ENCODE results near the gene ZC3H18. TPM values are rescaled to one million over a fixed set of nuclear protein-coding genes. Genes with fewer than 3 reads are reported as not detected.

ZC3H18 gene
- total RNA-seq, 1 donor from 2014 or later: 23.9 TPM

DNA sequence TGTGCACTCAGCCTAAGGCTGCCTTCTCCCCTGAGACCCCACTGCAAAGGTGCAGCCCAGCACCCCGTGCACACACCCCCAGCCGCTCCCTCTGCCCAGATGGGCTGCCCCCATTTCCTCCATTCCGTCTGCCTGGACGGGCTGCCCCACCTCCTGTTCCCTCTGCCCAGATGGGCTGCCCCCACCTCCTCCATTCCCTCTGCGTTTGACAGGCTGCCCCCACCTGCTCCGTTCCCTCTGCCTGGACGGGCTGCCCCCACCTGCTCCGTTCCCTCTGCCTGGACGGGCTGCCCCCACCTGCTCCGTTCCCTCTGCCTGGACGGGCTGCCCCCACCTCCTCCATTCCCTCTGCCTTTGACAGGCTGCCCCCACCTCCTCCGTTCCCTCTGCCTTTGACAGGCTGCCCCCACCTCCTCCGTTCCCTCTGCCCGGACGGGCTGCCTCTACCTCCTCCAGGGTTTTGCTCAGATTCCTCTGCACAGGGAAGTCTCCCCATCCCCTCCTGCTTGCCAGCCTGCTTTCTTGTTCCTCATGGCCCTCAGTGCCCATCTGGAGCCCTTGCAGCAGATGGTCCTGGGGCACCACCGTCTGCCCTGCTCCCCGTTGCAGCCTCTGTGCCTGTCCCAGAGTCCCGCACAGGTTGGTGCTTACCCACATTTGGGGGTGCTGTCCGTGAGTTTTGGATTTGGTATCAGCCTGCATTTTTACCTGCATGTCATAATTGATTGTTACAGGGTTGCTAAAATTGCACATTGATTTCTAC, 44.8 kb downstream of the ZC3H18 start:
- intact Hi-C loops (cut with micrococcal nuclease): no loop called here
- ATAC-seq (no peak), DNase-seq (no peak)

DNA sequence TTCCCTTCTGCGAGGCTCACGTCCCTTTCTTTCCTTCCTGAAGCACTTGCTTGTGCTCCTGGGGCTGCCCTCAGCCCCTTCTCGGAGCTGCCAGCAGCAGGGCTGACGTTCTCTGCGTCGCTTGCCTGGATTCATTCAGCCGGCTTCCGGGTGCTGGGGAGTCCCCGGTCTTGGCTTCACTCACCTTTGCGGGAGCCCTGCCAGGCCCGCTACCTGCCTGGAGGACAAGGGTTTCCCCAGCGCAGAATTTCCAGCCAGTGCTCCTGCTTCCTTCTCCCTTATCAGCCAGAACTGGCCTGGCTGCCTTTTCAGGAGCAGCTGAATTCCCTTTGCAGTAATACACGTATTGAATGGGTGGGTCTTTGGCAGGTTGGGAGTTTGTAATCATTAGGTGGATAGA, 46.1 kb downstream of the ZC3H18 start:
- ATAC-seq (peak; percentile 16), DNase-seq (no peak)
- intact Hi-C loops (cut with micrococcal nuclease): no loop called here

DNA sequence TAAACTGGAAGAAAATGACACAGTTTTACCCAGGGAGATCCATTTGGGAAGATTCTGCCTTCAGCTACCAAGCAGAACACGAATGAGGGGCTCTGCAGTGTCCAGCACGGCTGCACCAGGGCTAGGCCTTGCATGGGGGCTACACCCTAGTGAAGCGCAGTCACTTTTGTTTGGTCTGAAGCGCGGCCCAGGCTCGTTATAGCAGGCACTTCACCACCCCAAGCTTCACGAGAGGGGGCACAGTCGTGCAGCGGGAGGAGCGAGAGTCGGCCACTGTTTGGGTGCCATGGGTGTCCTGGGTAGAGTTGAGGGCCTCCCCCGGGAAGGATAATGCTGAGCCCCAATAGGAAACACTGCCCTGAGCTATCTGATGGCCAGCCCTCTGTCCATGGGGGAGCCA, 46.5 kb downstream of the ZC3H18 start:
- intact Hi-C loops (cut with micrococcal nuclease): no loop called here
- DNase-seq: no peak
- ATAC-seq: no peak

DNA sequence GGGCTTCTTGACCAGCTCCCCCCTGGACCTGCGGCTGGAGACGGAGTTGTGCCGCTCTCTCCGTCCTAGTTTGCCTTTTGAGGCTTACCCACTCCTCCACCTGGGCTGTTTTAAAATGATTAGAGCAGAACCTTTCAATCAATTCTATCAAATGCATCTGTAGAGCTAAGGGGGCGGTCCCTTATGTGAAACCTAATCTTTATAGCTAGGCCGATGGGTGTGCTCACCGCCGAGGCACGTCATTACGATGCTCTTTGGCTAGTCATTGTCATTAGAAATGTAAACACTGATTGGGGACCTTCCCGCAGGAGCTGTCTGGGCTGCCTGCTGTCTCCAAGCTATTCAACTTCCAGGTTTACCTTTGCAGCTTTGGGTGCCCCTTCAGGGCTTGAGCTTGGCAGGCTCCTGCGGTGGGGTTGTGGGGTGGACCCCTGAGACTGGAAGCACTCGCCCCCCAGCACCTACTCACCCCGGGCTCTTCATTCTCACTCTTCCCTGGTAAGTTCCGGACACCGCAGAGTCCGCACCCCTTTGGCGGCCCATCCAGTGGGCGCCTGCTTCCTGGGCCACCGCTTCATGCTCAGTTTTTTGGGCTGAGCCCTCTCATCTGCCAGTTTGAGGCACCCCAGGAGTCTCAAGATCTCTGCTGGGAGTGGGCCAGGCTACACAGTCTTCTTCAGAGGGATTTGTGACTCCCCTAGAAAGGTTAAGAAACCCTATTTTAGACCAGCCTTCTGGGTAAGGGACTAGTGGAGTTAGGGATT, 47.2 kb downstream of the ZC3H18 start:
- intact Hi-C loops (cut with micrococcal nuclease): no loop called here
- DNase-seq (no peak), ATAC-seq (no peak)

GRCh38 chr16:88618182-88618955, 48.2 kb downstream of the ZC3H18 start:
- intact Hi-C loops (cut with micrococcal nuclease): no loop called here
- no peak for DNase-seq
- ATAC-seq: peak; percentile 28

DNA sequence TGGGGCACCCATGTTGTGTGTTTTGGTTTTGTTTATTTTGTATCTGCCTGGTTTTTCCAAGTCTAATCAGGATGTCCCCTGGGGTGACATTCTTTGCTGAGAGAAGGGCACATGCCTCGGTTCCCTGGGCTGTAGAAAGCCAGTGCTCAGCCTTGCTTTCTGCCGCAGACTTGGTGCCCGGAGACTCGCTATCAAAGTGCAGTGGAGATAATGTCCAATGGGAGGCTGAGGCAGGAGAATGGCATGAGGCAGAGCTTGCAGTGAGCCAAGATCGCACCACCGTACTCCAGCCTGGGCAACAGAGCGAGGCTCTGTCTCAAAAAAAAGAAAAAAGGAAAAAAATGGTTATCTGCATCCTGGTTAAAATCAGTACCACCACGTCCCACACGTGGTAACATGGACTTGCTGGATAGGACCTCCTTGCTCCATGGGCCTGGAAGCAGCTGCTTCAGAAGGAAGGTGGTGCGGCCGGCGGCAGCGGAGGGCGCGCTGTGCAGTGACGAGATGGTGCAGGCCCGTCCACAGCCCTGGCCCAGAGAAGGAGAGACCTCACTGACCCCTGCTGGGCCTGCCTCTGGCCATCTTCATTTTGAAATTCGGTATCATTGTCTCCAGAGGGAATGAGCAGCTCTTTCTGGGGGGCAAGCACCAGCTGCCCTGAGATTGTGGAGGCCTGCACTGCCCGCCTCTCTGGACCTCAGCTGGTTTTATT, 48.9 kb downstream of the ZC3H18 start:
- intact Hi-C loops (cut with micrococcal nuclease): no loop called here
- DNase-seq: no peak
- peak; percentile 64 for ATAC-seq

DNA sequence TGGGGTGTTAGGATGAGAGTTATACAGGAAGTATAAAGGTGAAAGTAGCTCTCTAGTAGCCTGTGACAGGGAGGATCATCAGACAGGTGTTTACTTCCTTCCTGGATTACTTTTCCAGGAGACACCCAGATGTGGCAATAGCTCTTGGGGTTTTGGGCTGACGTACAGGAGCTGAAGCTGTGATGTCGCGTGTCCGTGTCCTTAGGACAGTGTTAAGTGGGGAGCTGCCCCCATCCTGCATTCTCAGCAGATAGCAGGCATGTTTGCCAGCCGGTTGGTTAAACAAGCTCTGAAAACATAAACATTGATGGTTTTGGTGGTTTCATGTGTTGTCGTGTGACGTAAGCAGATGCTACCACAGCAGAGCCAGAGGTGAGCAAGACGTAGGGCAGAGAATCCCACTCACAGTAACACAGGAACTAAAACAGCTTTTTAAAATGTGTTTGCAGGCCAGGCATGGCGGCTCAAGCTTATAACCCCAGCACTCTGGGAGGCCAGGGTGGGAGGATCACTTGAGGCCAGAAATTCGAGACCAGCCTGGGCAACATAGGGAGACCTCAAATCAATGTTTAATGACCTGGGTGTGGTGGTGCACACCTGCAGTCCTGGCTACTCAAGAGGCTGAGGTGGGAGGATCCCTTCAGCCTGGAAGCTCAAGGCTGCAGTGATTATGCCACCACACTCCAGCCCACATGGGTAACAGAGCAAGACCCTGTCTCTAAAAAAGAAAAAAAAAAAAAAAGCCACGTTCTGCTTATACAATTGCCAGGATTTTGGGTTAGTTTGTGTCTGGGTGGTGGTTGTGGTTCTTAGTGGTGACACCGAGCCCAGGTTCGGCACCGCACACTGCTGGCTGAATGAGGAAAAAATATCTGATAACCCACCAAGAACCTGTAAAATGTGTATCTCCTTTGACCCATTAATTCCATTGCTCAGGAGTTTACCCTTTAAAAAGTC, 49.9 kb downstream of the ZC3H18 start:
- intact Hi-C loops (cut with micrococcal nuclease): no loop called here
- ATAC-seq (no peak), DNase-seq (no peak)

GRCh38 chr16:88622125-88622524, 51.9 kb downstream of the ZC3H18 start:
- DNase-seq (no peak), ATAC-seq (no peak)
- intact Hi-C loops (cut with micrococcal nuclease): no loop called here

- intact Hi-C loops (cut with micrococcal nuclease): no loop called here
- DNase-seq (no peak), ATAC-seq (no peak)
Observed at GRCh38 chr16:88622866-88623265, 52.7 kb downstream of the ZC3H18 start.

DNA sequence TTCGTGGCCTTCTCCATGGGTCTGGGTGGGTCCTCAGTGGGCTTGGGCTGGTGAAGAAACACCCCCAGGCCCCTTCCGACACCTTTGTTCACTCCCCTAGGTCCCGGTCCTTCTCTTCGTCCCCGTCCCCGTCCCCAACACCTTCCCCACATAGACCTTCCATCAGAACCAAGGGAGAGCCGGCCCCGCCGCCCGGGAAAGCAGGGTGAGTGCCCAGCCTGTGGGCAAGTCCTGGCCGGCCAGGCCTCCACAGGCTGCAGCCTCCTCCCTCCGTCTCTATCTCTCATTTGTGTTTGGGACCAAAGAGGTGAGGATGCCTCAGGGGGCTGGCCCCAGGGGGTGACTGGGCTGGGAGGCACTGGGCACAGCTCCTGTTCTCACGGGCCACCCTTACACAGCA, 53.7 kb downstream of the ZC3H18 start:
- intact Hi-C loops (cut with micrococcal nuclease): no loop called here
- ATAC-seq (no peak), DNase-seq (no peak)

GRCh38 chr16:88624481-88624880, 54.3 kb downstream of the ZC3H18 start:
- intact Hi-C loops (cut with micrococcal nuclease): no loop called here
- ATAC-seq: no peak
- DNase-seq: no peak

GRCh38 chr16:88624977-88625576, 54.9 kb downstream of the ZC3H18 start:
- ATAC-seq (no peak), DNase-seq (no peak)
- intact Hi-C loops (cut with micrococcal nuclease): no loop called here

GRCh38 chr16:88626646-88627045, 56.4 kb downstream of the ZC3H18 start:
- intact Hi-C loops (cut with micrococcal nuclease): no loop called here
- DNase-seq: no peak
- ATAC-seq: no peak

DNA sequence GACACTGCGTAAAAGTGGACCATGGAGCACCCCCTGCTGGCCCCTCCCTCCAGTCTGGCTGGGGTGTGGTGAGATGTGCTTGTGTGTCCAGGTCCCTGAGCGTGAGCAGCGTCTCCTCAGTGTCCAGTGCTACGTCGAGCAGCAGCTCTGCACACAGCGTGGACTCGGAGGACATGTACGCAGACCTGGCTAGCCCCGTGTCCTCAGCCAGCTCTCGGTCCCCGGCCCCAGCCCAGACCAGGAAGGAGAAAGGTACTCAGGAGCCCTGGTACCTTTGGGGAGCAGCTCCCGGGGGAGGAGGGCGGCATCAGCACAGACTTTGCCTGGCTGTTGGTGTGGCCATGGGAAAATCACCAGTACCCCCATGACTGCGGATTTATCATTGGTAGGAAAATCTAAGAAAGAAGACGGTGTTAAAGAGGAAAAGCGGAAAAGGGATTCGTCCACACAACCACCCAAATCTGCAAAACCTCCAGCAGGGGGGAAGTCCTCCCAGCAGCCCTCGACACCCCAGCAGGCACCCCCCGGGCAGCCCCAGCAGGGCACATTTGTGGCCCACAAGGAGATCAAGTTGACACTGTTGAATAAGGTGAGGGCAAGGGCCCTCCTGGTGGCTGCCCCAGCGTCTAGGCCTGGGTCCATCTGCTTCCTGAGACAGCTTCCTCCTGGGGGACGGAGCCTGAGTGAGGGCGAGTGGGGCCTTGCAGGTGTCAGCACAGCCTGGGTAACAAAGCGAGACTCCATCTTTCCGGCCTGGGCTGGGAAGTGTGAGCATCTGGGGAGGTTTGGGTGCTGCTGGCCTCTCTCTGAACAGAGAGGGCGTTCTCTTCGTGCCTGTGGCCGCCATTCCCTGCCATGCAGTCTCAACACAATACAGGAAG, 57.6 kb downstream of the ZC3H18 start:
- ATAC-seq (no peak), DNase-seq (no peak)
- intact Hi-C loops (cut with micrococcal nuclease): no loop called here

- DNase-seq: peak; percentile 78
- ATAC-seq: peak; percentile 91
- intact Hi-C loops (cut with micrococcal nuclease): no loop called here
Observed at GRCh38 chr16:88628512-88628974, 58.3 kb downstream of the ZC3H18 start.

- ATAC-seq (no peak), DNase-seq (no peak)
- intact Hi-C loops (cut with micrococcal nuclease): no loop called here
Observed at GRCh38 chr16:88629835-88630234, 59.6 kb downstream of the ZC3H18 start.

DNA sequence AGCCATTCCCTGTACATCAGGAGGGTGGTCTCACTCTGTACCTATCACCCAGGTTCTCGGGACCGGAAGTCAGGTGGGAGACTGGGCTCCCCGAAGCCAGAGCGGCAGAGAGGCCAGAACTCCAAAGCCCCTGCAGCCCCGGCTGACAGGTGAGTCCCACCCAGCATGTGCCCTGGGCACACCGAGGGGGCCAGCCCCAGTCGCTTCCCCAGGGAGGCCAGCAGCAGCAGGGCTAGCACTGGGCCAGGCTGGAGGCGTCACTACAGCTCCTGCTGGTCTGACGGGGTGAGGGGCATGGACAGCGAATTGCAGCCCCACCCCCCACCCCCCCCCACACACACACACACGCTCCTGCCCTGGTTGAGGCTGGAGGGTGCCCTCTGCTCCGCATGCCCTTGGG, 60.2 kb downstream of the ZC3H18 start:
- intact Hi-C loops (cut with micrococcal nuclease): no loop called here
- DNase-seq (no peak), ATAC-seq (no peak)

Data from left ventricle myocardium superior (tissue), 1 donor.